SH-SY5Y (cell line): Measurements from ENCODE around the gene EPO.

Source experiments
- GATA2 ChIP-seq: IDR thresholded peaks from 2 replicates; pipeline ENCODE4 v1.6.1; 2011; ENCODE audit warnings: mild to moderate bottlenecking, low read depth, low read length
- GATA3 ChIP-seq: IDR thresholded peaks from 2 replicates; pipeline ENCODE4 v1.6.1; 2011; ENCODE audit warnings: low read depth, mild to moderate bottlenecking, low read length, moderate library complexity

- no peak for TF ChIP-seq GATA3
- no peak for TF ChIP-seq GATA2
Measured at GRCh38 chr7:100731937-100732636, 11.8 kb downstream of the EPO start.
